Inflammatory macrophage treated with lipopolysaccharide for 4 hours (primary cell): ENCODE results near the gene OTOGL.
"Not testable (repeated sequence)": the region's sequence is repeated elsewhere in the genome, so short reads cannot be mapped to it uniquely, and the experiment has no call there.

Source experiments
- DNase-seq: peaks from one replicate; pipeline ENCODE4 v3.0.0-alpha.2; 2020

The OTOGL gene

DNA sequence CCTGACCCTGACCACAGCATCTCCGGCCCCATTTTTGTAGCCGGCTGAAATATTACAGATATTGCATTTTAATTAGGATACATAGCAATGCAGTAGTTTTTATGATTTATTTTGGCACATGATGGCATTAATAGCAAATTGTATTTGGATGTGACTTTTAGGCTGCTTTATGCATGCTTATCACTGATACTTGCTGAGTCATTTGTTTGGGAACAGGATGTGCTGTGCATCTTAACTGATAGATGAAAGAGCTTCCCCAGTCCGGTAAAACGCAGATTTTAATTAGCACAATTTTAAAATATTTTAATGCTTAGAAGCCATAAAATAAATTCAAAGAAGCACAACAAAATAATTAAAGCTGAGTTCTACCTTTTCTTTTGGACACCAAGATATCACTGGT is 90.7 kb downstream of the OTOGL start:
- no peak for DNase-seq

DNA sequence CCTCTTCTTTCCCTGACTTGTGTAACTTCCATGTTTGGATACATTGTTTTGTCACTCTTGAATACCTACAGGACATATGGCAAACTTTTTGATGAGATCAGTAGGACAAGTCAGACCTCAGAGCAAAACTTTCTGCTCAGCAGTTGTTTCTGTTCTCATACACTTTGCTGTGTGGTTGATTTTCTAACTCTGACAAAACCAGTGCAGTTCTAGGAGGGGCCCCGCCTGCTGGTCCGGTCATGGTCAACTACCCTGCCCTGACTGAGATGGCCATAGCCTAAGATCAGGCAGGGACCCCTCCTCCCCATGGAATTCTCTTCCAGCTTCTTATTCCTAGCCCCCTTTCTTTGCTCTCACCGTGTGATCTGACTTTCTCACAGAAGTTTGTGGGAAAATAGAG is 92.8 kb downstream of the OTOGL start:
- DNase-seq = no peak

DNA sequence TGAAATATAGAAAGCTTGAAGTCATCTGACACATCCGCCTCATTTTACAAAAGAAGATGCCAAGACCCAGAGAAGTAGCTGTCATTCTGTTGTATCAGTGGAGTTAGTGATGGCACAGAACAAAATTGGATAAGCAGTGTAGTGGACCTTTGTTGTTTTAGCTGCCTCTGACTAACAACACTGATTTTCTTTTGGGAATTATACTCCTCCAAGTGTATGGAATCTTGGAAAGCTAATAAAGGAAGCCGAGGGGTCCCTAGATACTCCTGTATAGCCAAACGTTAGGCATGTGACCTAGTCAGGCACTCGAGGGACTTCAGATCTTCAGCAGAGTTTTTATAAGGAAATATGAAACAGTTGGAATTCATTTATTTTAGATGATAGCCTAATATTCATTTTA is 94.5 kb downstream of the OTOGL start:
- no peak for DNase-seq

DNA sequence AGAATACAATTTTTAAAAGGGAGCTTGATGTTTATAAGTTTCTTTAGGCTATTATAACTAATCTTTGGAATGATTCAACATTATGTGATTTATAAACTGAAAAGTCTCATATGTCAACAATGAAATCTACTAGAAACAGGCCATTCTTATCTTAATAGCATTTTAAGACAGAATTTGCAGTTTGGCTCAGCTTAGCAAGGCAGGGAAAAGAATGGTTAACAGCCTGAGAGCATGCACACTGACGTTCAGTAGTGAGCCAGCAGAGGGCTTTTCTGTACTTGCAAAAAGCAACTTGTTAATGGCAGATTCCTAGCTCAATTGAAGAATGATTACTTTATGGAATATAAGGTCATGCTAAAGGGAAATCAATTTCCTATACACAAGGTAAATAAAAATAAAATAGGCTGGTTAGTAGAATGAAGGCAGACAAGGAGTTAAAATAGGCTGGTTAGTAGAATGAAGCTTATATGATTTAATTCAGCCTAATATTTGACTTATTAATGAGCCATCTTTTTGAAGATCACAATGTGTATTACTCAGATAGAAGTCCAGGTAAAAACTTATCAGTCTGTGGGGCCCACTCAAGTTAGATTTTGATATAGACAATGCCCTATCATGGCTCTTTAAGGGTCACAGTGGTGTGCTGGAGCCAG is 95.9 kb downstream of the OTOGL start:
- DNase-seq = no peak

DNA sequence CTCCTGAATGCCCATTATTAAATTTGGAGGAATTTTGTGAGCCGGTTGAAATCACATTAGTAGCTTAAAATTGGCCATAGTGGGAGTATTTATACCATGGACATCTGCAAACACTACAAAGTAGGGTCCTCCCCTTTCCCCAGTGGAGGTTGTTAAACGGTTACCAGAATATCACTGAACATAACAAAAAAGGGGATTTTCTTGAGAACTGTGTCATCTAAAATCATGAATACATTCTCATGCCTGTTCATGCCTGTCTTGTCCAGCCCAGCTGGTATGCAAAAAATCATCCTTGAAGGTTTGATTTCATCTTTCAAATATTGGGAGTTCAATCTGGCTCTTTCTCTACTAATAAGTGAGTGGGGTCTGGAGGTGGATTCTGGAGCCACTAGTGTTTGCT is 96.4 kb downstream of the OTOGL start:
- DNase-seq = no peak

DNA sequence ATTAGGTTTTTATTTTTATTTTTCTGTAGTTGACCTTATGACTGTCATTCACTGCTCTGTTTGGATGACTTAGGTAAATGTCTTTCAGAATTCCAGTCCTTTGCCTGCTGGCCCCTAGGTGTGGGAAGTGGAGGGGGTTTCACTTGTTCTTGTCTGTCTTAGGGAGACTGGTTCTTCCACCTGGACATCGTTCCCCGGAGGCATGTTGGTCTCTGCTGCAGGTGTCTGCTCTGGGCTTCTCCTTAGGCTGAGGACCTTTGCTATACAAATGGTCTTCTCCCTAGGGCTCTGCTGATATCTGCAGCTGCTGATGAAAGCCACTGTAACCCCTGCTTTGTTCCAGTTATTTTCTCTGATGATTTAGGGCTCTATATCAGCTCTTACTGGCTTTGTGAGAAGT is 97.1 kb downstream of the OTOGL start:
- no peak for DNase-seq

DNA sequence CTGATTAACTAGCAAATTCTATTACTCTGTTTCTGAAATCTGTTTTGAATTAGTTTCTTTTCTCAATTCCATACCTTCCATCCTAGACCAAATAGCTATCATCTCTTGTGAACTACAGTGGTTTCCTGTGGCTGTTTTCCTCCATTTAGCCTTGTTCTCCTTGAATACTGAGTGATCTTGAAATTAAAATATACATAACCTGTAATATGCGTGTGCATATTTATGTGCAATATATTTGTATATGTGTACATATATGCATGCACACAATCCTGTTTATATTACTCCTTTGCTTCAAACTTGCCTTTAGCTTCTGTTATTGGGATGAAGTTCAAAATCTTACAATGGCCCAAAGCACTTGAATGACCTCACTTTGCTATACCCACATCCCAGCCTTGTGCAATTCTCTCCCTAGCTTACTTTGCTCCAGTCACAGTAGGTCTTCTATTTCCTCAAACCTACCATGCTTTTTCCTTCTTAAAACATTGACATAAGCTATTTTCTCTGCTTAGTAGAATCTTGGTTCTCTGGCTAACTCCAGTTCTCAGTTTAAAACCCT is 99.5 kb downstream of the OTOGL start:
- DNase-seq = no peak

DNA sequence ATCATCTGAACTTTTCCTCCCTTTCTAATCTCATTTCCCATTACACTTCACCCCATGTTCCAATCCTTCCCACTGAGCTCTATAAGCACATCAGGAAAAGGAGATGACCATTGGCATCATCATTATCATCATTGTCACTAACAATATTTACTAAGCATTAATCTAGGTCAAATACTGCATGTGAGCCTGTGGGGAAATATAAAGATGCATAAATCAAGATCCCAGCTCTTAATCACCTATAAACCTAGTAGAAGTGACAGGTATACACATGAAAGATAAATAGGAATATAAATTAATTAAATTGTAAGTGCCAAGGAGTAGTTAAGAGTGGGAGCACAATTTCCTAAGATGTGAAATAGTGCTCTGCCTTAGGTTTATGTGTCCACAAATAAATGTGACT is 100.6 kb downstream of the OTOGL start:
- DNase-seq = no peak

DNA sequence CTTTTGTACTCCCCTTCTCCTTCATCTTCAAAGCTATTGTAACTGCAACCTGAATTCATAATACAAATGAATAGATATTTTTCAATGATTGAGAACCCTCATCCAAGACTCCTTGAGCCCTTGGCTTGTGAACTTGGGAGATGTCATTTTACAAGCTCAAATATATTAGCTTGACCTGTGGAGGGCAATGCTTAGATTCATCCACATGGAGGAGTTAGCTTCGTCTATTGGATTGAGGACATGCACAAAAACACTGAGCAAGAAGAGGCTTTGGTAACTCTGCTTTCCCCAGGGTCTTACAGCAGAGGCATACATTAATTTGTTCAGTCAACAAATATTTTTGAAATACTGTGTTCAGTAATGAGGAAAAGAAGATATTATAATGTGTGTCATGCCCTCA is 101.1 kb downstream of the OTOGL start:
- no peak for DNase-seq

DNA sequence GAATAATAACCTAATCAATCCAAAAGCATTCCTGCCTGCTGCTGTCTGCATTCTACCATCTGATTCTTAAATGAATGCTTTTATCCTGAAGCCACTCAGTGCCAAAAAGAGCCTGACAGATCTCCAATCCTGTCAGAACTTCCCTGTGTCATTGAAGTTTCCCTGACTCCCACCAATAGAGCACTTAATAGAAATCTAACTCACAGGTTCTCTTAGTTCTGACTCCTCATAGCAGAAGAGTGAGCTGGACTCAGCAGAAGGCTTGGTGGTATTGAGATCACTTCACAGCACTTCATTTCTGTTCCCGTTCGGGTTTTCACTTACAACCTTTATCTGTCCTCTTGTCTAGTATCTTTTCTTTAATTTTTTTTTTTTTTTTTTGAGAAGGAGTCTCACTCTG is 102.6 kb downstream of the OTOGL start:
- no peak for DNase-seq

DNA sequence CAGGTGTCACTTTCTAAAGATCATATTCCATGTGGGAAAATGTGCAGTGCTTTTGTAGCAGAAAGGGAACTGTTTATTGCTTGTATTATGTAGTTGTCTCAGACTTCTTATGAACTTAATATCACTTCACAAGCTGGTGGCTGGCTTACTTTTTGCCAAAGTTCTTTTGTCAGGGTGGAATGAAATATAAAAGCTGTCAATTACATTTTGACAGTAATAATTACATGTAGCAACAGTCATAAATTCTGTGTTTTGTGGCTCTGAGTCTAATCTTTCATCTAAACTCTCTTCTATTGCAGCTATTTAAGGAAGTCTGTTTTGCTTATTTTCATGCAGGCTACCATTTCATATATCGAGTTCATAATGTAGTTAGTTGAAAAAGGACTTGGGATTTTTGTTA is 106.6 kb downstream of the OTOGL start:
- DNase-seq = no peak

DNA sequence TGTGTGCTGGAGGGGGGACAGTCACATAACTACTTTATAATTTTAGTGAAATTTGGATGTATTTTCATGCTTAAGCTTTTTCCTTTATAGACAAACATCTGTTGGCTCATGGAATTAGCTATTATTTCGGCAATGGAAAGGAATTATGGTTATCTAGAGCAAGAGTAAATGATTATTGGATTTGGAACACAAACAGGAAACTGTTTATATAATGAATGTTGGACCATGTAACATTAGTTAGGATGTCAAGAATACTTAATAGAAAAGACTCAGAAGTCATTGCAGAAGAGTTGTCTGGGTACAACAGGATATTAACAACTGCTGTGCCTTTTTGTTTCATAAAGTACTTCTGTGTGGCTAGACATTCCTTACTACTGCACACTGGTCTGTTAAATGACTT is 108.7 kb downstream of the OTOGL start:
- no peak for DNase-seq

DNA sequence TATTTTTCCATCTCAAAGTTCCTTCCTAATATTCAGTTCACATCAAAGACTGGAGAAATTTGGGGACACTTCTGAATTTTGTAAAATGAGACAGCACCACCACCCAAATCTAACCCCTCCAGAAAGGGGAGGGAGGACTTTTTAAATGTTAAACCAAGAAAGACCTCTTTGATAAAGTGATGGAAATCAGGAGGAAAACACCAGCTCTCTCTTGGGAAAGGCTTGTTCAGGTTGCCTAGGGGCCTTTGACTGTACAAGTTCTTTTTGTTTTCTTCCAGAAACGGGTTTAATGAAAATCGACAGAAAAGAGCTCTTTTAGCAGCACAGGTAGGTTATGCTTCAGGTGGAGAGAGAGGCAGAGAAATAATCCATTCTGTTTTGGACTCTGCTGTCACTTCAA is 112.3 kb downstream of the OTOGL start:
- no peak for DNase-seq

DNA sequence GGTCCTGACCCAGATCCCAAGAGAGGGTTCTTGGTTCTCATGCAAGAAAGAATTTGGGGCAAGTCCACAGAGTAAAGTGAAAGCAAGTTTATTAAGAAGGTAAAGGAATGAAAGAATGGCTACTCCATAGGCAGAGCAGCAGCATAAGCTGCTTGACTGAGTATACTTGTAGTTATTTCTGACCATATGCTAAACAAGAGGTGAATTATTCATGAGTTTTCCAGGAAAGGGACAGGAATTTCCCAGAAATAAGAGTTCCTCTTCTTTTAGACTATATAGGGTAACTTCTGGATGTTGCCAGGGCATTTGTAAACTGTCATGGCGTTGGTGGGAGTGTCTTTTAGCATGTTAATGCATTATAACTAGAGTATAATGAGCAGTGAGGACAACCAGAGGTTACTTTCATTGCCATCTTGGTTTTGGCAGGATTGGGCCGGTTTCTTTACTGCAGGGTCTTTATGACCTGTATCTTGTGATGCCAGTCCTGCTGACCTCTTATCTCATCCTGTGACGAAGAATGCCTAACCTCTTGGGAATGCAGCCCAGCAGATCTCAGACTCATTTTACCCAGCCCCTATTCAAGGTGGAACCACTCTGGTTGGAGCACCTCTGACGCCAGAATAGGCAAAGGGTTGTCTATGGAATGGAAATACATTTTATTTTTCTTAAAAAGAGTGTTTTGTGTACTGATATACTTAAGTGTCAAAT is 113.8 kb downstream of the OTOGL start:
- DNase-seq = no peak

DNA sequence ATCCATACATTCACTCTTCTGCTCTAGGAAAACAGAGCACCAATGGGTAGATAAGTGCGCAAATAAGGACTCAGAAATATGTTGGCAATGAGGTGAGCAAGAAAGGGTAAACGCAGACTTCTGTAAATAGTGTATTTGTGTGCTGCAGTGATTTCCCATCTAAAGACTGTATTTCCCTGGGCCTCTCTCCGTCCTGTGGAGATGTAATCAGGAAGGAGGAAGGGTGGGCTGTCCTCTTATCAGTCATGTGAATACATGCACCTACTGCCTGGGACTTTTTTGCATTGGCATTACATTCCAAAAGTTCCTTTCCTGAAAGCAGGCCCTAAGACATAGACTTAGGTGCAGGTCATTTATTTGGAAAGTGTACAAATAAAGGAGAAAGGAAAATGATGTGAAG is 114.5 kb downstream of the OTOGL start:
- no peak for DNase-seq

DNA sequence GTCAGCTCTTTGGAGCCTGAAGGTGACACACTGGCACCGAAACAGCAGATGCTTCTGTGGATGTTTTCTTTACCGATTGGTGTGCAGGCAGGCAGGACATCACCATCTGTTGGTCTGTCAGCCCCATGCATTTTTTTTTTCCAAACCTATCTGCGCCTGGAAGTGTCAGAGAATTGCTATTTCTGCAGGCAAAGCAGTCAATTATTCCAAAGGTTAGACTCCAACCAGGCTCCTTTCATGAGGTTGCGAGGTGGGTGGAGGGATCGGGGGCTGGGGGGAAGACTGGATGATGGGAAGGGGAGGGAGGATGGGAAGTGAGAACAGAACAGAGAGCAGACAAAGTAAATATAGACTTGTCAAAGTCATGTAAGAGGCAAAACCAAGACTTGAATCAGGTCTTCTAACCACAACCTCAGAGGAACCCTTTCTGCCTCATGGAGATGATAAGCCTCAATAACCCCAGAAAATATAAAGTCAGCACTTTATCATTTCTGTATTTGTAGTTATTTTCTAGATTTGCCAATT is 117.7 kb downstream of the OTOGL start:
- DNase-seq = no peak

DNA sequence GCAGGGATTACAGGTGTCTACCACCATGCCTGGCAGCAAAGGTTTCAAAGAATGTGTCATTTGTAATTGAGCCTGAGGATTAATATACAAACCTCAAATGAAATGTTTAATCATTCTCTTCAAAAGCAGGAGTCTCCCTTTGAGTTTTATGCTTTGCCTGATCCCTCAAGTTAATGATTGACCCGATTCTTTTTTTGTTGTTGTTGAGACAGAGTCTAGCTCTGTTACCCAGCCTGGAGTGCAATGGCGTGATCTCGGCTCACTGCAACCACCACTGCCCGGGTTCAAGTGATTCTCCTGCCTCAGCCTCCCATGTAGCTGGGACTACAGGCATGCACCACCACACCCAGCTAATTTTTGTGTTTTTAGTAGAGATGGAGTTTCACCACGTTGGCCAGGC is 119.6 kb downstream of the OTOGL start:
- DNase-seq = not testable (repeated sequence)

DNA sequence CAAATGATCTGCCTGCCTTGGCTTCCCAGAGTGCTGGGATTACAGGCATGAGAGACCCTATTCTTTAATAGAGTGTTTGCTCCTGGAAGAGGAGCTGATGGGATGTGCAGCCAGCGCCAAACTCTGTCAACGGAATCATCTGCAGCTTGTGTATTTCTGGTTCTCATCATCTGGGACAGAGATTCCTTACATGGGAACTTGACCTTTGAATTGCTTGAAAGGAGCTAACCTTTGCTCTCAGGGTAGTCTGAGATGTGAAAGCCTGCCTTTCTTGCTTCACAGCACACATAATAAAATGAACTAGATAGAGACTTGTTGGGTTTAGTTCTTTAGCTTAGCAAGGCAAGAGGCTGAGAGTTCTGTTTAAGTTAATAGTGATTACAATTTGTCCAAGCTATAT is 120.0 kb downstream of the OTOGL start:
- DNase-seq = no peak

DNA sequence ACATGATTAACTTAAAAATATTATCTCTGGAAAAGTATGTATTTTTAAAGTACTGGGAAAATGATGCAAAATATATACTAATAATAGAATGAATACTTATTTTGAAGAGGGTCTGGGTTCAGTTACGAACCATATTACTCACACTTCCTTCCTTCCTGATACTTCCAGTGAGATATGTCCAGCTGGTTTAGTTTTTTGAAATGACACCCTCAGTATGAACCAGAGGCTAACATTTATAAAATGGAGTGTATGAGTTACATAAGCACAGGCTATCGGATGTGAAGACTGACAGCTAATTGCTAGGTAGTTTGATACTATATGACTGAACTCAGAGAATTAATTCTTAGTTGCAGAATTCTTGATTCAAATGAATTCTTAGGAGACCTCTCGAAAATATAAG is 122.9 kb downstream of the OTOGL start:
- DNase-seq = no peak

DNA sequence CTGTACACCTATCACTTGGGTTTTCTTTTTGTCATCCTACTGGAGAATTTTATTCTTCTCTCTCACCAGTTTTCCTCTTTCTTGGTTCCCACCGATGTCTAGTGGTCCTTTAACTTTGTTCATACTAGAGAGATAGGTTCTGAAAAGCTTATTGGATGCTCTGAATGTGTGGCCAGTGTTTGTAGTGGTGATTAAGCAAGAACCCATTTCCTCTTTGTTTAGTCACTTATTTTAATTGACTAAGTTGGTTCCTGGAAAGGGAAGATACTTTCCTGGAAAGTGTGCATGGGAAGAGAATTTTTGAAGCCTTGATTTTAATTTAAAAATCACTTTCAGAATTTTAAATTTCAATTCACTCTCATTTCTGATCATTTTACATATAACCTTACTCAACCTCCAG is 127.2 kb downstream of the OTOGL start:
- peak; percentile 53 for DNase-seq

DNA sequence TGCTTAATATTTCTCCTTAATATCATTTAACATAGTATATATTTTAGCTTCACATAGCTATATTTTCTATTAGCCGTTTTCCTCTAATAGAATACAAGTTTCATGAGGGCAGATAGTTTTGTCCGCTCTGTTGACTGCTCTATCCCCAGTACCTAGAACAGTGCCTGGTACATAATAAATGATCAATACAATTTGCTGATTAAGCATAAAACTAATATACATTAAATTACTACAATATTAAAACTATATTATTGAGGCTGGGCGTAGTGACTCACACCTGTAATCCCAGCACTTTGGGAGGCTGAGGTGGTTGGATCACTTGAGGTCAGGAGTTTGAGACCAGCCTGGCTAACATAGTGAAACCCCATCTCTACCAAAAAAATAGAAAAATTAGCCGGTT is 128.6 kb downstream of the OTOGL start:
- DNase-seq = not testable (repeated sequence)

DNA sequence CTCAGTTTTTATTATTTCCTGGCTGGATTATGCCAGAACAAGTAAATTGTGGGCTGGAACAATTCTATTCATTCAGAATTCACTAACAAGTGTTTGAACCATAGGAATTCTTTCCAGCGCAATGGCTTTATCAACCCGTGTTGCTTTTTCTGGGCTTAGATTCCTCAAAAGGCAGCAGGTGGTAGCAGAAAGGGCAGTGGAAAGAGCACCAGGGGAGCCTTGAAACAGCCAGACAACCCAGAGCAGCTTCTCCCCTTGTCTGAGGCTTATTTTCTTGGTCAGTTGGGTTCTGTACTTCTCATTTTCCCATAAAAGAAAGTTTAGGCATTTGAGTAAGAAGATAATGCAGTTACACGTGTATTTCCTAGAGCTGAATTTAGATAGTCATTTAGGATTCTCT is 130.7 kb downstream of the OTOGL start:
- DNase-seq = no peak

DNA sequence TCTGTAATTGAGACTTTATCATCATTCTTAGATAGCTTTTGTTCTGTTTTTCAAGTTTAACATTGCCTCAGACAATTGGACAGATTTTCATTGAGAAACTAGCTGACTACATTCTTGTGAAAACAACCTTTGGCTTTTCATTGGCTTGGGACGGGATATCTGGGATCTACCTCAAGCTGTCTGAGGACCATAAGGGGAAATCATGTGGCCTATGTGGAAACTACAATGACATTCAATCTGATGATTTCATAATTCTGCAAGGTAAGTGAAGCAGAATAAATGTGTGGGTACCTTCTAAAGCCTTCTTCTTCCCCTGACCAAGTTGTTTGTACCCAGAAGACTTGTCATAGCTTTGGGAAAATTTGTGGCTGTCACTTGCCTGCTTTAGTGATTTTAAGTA is 133.5 kb downstream of the OTOGL start:
- DNase-seq = no peak

DNA sequence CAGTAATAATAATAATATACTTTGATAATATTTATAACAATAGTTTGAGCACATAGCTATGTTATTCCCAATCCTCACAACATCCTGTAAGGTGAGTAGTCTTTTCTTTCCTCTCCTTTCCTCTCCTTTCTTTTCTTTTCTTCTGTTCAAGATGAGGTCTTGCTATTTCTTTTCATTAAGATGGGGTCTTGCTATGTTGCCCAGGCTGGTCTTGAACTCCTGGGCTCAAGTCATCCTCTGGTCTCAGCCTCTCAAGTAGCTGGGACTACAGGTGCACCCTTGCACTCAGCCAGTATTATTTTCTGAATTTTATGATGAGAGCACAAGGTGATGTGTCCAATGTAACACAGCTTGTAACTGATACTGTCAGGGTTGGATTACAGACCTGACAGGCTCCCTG is 134.6 kb downstream of the OTOGL start:
- DNase-seq = no peak

DNA sequence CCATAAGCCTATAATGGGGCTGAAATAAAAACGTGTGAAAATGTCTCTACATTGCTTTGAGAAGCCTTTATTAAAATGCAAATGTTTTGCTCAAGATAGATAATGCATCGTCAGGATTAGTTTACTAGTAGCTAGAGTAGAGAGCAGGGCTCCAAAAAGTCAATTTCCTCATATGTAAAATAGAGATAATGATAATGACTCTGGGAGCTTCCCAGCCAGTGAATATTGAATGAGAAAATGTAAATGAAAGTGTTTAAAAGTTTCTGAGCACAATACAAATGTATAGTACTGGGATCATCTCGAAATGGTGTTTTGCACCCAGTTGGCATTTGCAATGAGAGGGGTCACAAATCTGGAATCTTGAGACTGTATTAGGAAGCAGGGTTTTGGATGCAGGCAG is 135.3 kb downstream of the OTOGL start:
- DNase-seq = no peak
